Gastrocnemius medialis (tissue), 4 donors: ENCODE measurements around the gene MEMO1. TPM values are rescaled to one million over a fixed set of nuclear protein-coding genes. Genes with fewer than 3 reads are reported as not detected.
A peak's percentile ranks its signal among the peaks of the same experiment; 100 is the strongest.
"Not testable (repeated sequence)": the region's sequence is repeated elsewhere in the genome, so short reads cannot be mapped to it uniquely, and the experiment has no call there.

Source experiments
- ATAC-seq, 2 donors: fragments of 150-250 bp; one replicate each; pipeline ENCODE4 v1.9.1; 2016
- DNase-seq, 2 donors: peaks; one replicate each; pipeline ENCODE4 v3.0.0-alpha.2; 2019
- H3K27ac ChIP-seq, 4 donors: fragments of 200-600 bp; sonication (generic); 1 replicate in 1 of 4; 2 replicates in 3 of 4; pipeline ENCODE4 v1.5.1; 2016 to 2018; ENCODE audit warnings: mild to moderate bottlenecking in 2 of 4, moderate library complexity in 1 of 4
- H3K27me3 ChIP-seq, 3 donors: fragments of 200-600 bp; sonication (generic) in 2 of 3; 1 replicate in 1 of 3; 2 replicates in 2 of 3; pipeline versions ENCODE4 v1.5.1 to v1.6.0; 2016 to 2019; ENCODE audit warnings: mild to moderate bottlenecking in 1 of 3, moderate library complexity in 1 of 3
- H3K36me3 ChIP-seq, 2 donors: fragments of 200-600 bp; sonication (generic) in 1 of 2; one replicate each; pipeline ENCODE4 v1.5.1; 2017 to 2018
- H3K4me1 ChIP-seq, 2 donors: fragments of 200-600 bp; sonication (generic) in 1 of 2; one replicate each; pipeline ENCODE4 v1.5.1; 2016 to 2017; ENCODE audit warnings: mild to moderate bottlenecking in 2 of 2
- H3K4me3 ChIP-seq, 4 donors: fragments of 200-600 bp; sonication (generic) in 3 of 4; 1 replicate in 1 of 4; 2 replicates in 3 of 4; pipeline ENCODE4 v1.5.1; 2016 to 2019; ENCODE audit warnings: mild to moderate bottlenecking in 2 of 4
- H3K9me3 ChIP-seq, 3 donors: fragments of 200-600 bp; sonication (generic) in 2 of 3; 1 replicate in 1 of 3; 2 replicates in 2 of 3; pipeline ENCODE4 v1.5.1; 2016 to 2019
- POLR2A ChIP-seq, 2 donors: fragments of 450-650 bp; IDR thresholded peaks; one replicate each; pipeline ENCODE4 v1.6.1; 2017; ENCODE audit warnings: antibody characterized with exemption in 2 of 2, mild to moderate bottlenecking in 2 of 2, moderate library complexity in 2 of 2
- in situ Hi-C, 4 donors: fragments of 200-750 bp; cut with MboI; loops; one replicate each; pipeline versions ENCODE4 v1.15.0 to v1.8.0; 2017; ENCODE audit warnings: low sequenced_read_pairs in 4 of 4
- intact Hi-C: fragments of 100-400 bp; cut with DNase I; formaldehyde crosslinking; loops from one replicate; pipeline ENCODE4 v1.15.1; 2023; ENCODE audit warnings: low total_unique reads
- total RNA-seq, 4 donors: library from RNA; depleted of rRNA; stranded (reverse); fragments of >200 nt; gene quantifications; one replicate each; pipeline versions ENCODE4 v1.1.0 to v1.2.3, GENCODE V29; 2016
- TF ChIP-seq, protein P1 (sequence below), 5 experiments: fragments of 450-650 bp in 3 of 5; fragments of 200-600 bp in 2 of 5; sonication (generic) in 2 of 5; IDR thresholded peaks in 4 of 5; conservative IDR thresholded peaks in 1 of 5; 1 replicate in 4 of 5; 2 replicates in 1 of 5; pipeline ENCODE4 v1.5.1; 2016 to 2019; ENCODE audit warnings: antibody characterized with exemption in 5 of 5, mild to moderate bottlenecking in 3 of 5, moderate library complexity in 3 of 5

MEMO1 gene
- total RNA-seq, 4 donors from 2014 or later, result 32.2 to 75.0 (median 50.0) TPM

DNA sequence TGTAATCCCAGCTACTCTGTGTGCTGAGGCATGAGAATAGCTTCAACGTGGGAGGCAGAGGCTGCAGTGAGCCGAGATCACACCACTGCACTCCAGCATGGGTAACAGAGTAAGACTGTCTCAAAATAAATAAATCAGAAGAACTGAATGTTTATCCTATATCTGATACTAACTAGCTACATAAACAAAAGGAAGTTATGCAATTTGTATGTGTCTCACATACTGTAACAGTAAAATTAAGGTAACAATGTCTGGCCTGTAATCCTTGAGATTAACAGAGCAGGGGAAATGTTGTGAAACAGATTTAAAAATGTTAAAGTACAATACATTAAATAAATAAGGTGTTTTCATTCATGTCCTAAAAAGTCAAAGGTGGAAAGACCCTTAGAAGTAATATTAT lies 150.8 kb downstream of the MEMO1 start:
- intact Hi-C loops, result no loop called here
- H3K4me1 ChIP-seq, result no peaks in the 10 kb centered on the region
- H3K27ac ChIP-seq, result no peak overlapping the region
- in situ Hi-C loops, result no loop called here
- DNase-seq, result no peak
- H3K9me3 ChIP-seq, result no peaks in the 10 kb centered on the region
- ATAC-seq, result no peak
- no peaks in the 10 kb centered on the region for H3K36me3 ChIP-seq
- no peaks in the 10 kb centered on the region for H3K27me3 ChIP-seq
- no peak overlapping the region for H3K4me3 ChIP-seq
- TF ChIP-seq, protein P1, sequence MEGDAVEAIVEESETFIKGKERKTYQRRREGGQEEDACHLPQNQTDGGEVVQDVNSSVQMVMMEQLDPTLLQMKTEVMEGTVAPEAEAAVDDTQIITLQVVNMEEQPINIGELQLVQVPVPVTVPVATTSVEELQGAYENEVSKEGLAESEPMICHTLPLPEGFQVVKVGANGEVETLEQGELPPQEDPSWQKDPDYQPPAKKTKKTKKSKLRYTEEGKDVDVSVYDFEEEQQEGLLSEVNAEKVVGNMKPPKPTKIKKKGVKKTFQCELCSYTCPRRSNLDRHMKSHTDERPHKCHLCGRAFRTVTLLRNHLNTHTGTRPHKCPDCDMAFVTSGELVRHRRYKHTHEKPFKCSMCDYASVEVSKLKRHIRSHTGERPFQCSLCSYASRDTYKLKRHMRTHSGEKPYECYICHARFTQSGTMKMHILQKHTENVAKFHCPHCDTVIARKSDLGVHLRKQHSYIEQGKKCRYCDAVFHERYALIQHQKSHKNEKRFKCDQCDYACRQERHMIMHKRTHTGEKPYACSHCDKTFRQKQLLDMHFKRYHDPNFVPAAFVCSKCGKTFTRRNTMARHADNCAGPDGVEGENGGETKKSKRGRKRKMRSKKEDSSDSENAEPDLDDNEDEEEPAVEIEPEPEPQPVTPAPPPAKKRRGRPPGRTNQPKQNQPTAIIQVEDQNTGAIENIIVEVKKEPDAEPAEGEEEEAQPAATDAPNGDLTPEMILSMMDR (IDR thresholded peaks at IDR 0.05 in 4 of 5, conservative IDR thresholded peaks at IDR 0.05 in 1 of 5), result no peak
- no peak for TF ChIP-seq POLR2A (IDR thresholded peaks at IDR 0.05)

DNA sequence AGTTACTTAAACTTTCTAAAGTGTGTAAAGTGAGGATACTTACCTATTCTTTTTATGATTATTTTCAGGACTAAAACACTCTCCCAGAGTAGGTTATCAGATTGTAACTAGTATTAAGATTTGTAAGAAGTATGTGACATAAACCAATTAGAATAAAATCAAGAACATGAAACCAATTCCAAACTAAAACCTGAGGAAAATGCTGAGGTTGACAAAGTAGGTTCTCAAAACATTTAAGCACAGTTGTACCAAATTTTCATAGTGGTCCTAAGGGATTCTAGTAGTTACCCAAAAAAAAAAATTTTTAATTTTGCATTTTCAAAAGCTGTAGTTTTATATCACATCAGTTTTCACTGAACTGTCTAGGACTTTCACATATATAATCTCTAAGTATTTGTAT lies 157.3 kb downstream of the MEMO1 start:
- intact Hi-C loops (no loop called here), in situ Hi-C loops (no loop called here)
- Histone ChIP-seq H3K4me1 (no peaks in the 10 kb centered on the region), H3K27me3 (no peaks in the 10 kb centered on the region), H3K27ac (no peak overlapping the region), H3K4me3 (no peak overlapping the region), H3K9me3 (no peaks in the 10 kb centered on the region), H3K36me3 (no peaks in the 10 kb centered on the region)
- ATAC-seq (no peak), DNase-seq (no peak)
- no peak for TF ChIP-seq POLR2A (IDR thresholded peaks at IDR 0.05)
- TF ChIP-seq, protein P1 (IDR thresholded peaks at IDR 0.05 in 4 of 5, conservative IDR thresholded peaks at IDR 0.05 in 1 of 5), result no peak

DNA sequence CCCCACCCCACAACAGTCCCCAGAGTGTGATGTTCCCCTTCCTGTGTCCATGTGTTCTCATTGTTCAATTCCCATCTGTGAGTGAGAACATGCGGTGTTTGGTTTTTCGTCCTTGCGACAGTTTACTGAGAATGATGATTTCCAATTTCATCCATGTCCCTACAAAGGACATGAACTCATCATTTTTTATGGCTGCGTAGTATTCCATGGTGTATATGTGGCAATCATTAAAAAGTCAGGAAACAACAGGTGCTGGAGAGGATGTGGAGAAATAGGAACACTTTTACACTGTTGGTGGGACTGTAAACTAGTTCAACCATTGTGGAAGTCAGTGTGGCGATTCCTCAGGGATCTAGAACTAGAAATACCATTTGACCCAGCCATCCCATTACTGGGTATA lies 168.7 kb downstream of the MEMO1 start:
- H3K4me3 ChIP-seq, H3K9me3 ChIP-seq, DNase-seq, H3K27me3 ChIP-seq, H3K4me1 ChIP-seq, intact Hi-C loops, H3K27ac ChIP-seq, H3K36me3 ChIP-seq, ATAC-seq: not testable (repeated sequence)
- in situ Hi-C loops, result loop anchor here in 2 of 4 donors (25.0 kb wide), 1 partner anchor 155 kb away; no protein-coding TSS in a partner anchor

DNA sequence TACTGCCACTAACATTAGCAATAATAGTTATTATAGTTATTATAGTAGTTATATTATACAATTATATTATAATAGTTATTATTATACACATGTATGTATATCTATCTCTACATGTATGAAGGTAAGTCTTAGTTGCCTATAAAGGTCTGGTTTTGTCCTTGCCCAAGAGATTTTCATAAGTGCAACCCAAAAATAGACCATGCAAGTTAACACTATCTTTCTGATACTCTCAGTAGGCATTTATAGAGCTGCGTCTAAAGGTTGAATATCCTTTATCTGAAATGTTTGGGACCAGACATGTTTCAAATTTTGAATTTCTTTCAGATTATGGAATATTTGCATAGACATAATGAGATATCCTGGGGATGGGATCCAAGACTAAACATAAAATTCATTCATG lies 175.4 kb downstream of the MEMO1 start:
- Histone ChIP-seq H3K4me3 (no peak overlapping the region), H3K27ac (no peak overlapping the region), H3K36me3 (no peaks in the 10 kb centered on the region), H3K9me3 (no peaks in the 10 kb centered on the region), H3K4me1 (peaks cover 12 to 16% of the 10 kb centered on the region in 2 donors), H3K27me3 (no peaks in the 10 kb centered on the region)
- DNase-seq, result no peak
- ATAC-seq, result peak in 1 of 2 donors; percentile 24
- in situ Hi-C loops, result loop anchor here in 3 of 4 donors (10.0 to 25.0 kb wide), 2 partner anchors 141 to 148 kb away; no protein-coding TSS in a partner anchor
- TF ChIP-seq POLR2A (IDR thresholded peaks at IDR 0.05), result no peak
- intact Hi-C loops, result no loop called here

DNA sequence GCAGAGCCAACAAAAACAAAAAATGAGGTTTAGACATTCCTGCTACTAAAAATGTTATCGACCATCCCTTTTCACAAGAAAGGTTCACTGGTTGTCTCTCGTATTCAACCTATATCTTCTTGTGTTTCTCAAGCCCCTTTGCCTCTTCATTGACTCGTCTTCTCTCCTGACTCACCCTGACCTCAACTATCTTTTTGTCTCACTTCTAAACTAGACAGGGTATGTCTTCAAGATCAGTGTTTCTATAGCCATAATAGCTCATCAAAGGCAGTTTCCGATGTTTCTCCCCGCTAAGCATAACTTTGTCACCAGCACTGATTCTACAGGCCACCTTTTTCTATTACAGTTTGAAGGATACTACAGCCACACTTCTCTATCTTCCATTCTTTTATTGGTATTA lies 178.4 kb downstream of the MEMO1 start:
- H3K4me1 ChIP-seq, result peaks cover 12 to 16% of the 10 kb centered on the region in 2 donors
- in situ Hi-C loops (loop anchor here in 3 of 4 donors (10.0 to 25.0 kb wide), 2 partner anchors 138 to 145 kb away; no protein-coding TSS in a partner anchor), intact Hi-C loops (no loop called here)
- H3K9me3 ChIP-seq, result no peaks in the 10 kb centered on the region
- TF ChIP-seq POLR2A (IDR thresholded peaks at IDR 0.05), result no peak
- TF ChIP-seq, protein P1 (IDR thresholded peaks at IDR 0.05 in 4 of 5, conservative IDR thresholded peaks at IDR 0.05 in 1 of 5), result no peak
- H3K4me3 ChIP-seq, result no peak overlapping the region
- no peak for ATAC-seq
- no peak for DNase-seq
- H3K27me3 ChIP-seq, result no peaks in the 10 kb centered on the region
- no peak overlapping the region for H3K27ac ChIP-seq
- H3K36me3 ChIP-seq, result no peaks in the 10 kb centered on the region

DNA sequence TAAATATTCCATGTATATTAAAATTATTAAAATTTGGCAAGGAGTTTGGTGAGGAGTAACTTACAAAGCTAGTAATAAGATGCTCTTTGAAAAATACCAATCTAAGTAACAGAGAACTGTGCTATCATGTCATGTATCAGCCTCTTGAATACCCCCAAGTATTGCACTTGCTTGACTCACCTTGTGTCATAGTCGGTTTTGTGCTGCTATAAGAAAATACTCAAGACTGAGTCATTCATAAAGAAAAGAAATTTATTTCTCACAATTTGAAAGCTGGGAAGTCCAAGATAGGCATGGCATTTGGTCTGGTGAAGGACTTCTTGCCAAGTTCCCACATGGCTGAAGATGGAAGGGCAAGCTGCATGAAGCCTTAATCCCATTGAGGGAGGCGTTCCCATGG lies 179.2 kb downstream of the MEMO1 start:
- no peak for TF ChIP-seq POLR2A (IDR thresholded peaks at IDR 0.05)
- TF ChIP-seq, protein P1 (IDR thresholded peaks at IDR 0.05 in 4 of 5, conservative IDR thresholded peaks at IDR 0.05 in 1 of 5), result no peak
- H3K4me1 ChIP-seq, result peaks cover 6 to 9% of the 10 kb centered on the region in 2 donors
- H3K27me3 ChIP-seq, result no peaks in the 10 kb centered on the region
- H3K27ac ChIP-seq, result no peak overlapping the region
- intact Hi-C loops (no loop called here), in situ Hi-C loops (loop anchor here in 3 of 4 donors (10.0 to 25.0 kb wide), 2 partner anchors 137 to 144 kb away; no protein-coding TSS in a partner anchor)
- ATAC-seq (no peak), DNase-seq (no peak)
- no peaks in the 10 kb centered on the region for H3K9me3 ChIP-seq
- H3K36me3 ChIP-seq, result no peaks in the 10 kb centered on the region
- no peak overlapping the region for H3K4me3 ChIP-seq
